Epithelial cell of esophagus (primary cell): ENCODE measurements around the gene PGBD5.
A peak's percentile ranks its signal among the peaks of the same experiment; 100 is the strongest.

Experiments
- DNase-seq: peaks from one replicate; pipeline ENCODE4 v3.0.0; 2010; ENCODE audit warnings: low read depth
- H3K4me3 ChIP-seq: 2 replicates; pipeline ENCODE4 v1.5.1; 2011; ENCODE audit warnings: mild to moderate bottlenecking, low read length, control low read depth
- TF ChIP-seq, protein P1 (sequence below): IDR thresholded peaks from 2 replicates; pipeline ENCODE4 v1.5.1; 2011; ENCODE audit warnings: low read depth, mild to moderate bottlenecking, low read length, control low read depth, inconsistent platforms; ENCODE audit not compliant: insufficient read depth; ENCODE audit errors: missing control alignments

Gene PGBD5

DNA sequence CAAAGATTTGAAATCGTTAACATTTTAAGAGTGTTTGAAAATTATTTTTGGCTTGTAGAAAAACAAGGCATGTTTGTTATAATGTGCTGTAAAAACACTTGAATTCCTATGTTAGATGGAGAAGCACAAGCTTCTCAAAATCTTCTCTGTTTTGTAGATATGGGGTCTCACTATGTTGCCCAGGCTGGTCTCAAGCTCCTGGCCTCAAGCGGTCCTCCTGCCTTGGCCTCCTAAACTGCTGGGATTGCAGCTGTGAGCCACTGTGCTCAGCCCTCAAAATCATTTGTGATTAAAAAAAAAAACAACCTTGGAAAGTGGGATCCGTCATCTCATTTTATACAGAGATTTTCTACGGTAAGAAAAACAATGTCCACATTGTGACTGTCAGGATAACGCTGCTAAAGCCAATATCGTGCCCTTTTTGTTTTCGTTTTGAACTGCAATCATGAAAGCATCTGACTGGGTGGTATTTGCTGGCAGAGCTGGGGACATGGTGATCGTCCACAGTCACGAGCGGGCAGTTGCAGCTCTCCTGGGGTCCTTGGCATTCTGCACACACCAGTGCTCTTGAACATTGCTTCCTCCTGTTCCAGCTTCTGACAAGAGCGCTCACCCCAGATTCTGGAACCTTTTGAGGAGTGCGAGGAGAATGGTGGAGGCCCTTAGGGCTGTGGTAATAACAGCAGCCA lies 112.5 kb downstream of the PGBD5 start:
- no peak overlapping the region for H3K4me3 ChIP-seq
- TF ChIP-seq, protein P1, sequence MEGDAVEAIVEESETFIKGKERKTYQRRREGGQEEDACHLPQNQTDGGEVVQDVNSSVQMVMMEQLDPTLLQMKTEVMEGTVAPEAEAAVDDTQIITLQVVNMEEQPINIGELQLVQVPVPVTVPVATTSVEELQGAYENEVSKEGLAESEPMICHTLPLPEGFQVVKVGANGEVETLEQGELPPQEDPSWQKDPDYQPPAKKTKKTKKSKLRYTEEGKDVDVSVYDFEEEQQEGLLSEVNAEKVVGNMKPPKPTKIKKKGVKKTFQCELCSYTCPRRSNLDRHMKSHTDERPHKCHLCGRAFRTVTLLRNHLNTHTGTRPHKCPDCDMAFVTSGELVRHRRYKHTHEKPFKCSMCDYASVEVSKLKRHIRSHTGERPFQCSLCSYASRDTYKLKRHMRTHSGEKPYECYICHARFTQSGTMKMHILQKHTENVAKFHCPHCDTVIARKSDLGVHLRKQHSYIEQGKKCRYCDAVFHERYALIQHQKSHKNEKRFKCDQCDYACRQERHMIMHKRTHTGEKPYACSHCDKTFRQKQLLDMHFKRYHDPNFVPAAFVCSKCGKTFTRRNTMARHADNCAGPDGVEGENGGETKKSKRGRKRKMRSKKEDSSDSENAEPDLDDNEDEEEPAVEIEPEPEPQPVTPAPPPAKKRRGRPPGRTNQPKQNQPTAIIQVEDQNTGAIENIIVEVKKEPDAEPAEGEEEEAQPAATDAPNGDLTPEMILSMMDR = no peak

DNA sequence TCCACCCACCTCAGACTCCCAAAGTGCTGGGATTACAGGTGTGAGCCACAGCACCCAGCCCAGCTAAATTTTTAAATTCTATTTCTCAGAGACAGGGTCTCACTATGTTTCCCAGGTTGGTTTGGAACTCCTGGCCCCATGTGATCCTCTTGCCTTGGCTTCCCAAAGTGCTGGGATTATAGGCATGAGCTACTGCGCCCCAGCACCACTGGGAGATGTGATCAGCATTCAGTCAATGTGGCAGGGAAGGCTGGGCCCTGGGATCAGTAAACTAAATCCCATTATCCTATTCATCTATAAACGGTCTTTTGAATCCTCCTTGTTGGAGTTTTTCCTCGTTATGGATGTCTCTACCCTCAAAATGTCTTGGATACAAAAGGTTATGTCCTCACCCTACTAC lies 113.5 kb downstream of the PGBD5 start:
- H3K4me3 ChIP-seq = no peak overlapping the region
- TF ChIP-seq, protein P1 = no peak
- no peak for DNase-seq

More for the DNA sequence above, 112.5 kb downstream of the PGBD5 start:
- no peak for DNase-seq

DNA sequence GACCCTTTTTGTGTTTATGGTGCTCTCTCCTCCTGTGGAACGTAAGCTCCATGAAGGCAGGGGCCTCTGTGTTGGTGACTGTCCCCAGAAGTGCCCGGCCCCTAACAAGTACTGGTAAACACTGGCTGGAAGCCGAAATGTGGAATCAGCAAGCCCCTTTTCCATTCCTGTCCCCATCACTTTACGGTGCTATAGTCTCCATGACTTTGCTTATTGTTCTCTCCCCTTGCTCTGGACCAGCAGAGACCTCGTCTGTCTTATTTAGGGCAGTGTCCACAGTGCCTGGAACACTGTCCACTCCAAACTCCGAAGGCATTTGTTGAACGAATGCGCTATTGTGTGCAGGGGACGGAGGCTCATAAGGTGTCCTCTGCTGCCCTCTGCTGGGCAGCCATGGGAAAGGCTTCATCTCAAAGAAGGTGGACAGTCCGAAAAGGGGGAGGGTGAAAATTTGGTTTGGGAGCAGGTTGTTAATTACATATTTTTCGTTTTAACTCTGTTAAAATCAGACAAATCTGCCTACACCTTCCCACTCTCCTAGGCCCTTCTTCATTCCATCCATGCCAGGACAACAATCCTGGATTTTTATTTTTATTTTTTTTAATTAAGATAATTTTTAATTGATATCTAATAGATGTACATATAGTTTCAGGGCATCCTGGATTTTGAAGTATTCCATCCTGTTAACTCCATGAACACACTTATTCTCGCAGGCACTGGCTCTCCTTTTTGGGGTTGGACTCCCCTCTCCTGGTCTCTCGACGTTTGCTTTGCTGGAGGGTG lies 115.6 kb downstream of the PGBD5 start:
- no peak overlapping the region for H3K4me3 ChIP-seq
- TF ChIP-seq, protein P1 = peak; percentile 95
- peak; percentile 69 for DNase-seq

DNA sequence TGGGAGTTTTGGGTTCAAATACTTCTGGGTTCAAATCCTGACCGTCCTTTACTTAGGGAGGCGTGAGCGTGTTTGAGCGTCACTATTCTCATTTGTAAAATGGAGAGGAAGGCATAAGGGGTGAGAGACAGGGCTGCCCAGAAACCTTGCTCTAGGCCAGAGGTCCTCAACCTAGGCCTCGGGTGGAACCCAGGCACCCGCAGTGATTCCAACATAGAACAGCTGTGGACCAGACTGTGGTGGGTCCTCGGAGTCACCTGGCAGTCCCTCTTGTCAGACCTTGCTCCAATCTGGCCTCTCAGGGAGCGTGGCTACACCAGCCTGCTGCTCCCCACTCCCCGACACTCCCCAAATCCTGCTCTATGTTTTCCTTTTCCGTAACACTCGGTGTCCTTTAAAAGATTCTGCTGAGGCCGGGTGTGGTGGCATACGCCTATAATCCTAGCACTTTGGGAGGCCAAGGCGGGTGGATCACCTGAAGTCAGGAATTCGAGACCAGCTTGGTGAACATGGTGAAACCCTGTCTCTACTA lies 116.4 kb downstream of the PGBD5 start:
- TF ChIP-seq, protein P1 = no peak
- no peak for DNase-seq
- H3K4me3 ChIP-seq = no peak overlapping the region

DNA sequence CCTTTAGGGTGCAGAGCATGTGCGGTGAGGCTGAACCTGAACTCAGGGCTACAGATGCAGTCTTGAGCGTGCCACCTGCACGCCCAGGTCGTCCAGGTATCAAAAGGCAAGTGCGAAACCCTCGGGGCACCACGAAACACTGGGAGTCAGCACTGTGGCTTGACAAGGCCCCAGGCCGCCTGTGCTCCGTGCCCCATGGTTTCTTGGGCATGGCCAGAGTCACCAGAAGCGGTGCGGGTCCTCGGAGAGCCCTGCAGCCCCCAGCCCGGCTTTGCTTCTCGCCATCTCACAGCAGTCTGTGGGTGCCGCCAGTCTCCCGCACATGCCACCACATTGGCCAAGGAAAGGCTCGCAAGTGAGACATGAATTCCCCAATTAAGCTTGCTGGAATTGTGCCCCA lies 117.3 kb downstream of the PGBD5 start:
- no peak for DNase-seq
- H3K4me3 ChIP-seq = no peak overlapping the region
- TF ChIP-seq, protein P1 = no peak

DNA sequence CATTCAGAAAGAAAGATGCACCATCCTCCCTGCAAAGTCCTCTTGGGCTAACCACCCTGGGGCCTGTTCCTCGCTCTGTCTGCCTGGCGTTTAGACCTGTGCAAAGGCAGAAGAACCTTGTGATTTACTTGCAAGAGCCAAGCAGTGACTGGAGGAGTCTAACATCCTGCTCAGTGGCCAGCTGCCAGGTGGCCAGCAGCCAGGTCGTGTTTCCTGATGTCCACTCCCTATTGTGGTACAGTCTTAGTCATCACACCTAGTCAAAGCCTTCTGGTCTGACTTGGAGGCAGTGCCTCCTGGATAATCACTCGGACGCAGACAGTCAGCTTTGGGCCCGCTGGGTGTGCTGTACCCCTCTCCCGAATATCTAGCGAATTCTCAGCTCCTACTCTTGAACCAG lies 118.1 kb downstream of the PGBD5 start:
- TF ChIP-seq, protein P1 = no peak
- H3K4me3 ChIP-seq = no peak overlapping the region
- peak; percentile 88 for DNase-seq
